MM.1S (cell line): ENCODE data around the gene RPL36AL.

Experiments used
- EZH2 ChIP-seq: fragments of 300-600 bp; sonication (generic); optimal IDR thresholded peaks from 2 replicates; pipeline ENCODE3; 2017; ENCODE audit warnings: low read depth, mild to moderate bottlenecking, antibody characterized with exemption, low read length, mixed read lengths
- EZH2phosphoT487 ChIP-seq: fragments of 300-600 bp; sonication (generic); IDR thresholded peaks from 2 replicates; pipeline ENCODE4 v1.6.1; 2018; ENCODE audit warnings: antibody characterized with exemption, low read length
- TF ChIP-seq, protein P1 (sequence below): fragments of 300-600 bp; sonication (generic); IDR thresholded peaks from 2 replicates; pipeline ENCODE4 v1.5.1; 2016; ENCODE audit warnings: antibody characterized with exemption, low read length, mixed read lengths

DNA sequence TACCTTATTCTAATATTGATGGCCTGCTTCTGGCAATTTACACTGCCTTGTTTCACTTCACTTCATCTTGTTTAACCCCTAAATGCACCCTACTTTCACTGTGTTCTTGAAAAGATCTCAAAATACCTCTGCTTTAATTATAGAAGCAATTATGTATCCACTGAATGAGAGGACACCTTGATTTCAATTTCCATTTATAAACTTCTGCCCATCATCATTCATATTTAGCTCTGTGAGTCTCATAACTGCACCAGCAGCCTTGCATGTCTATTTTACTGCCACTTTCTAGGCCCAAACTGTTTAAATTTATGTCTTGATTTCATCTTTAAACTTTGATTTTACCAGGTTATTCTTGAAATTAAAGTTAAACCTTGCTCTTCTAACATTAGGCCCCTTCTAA lies 21.7 kb upstream of the RPL36AL start:
- TF ChIP-seq, protein P1, sequence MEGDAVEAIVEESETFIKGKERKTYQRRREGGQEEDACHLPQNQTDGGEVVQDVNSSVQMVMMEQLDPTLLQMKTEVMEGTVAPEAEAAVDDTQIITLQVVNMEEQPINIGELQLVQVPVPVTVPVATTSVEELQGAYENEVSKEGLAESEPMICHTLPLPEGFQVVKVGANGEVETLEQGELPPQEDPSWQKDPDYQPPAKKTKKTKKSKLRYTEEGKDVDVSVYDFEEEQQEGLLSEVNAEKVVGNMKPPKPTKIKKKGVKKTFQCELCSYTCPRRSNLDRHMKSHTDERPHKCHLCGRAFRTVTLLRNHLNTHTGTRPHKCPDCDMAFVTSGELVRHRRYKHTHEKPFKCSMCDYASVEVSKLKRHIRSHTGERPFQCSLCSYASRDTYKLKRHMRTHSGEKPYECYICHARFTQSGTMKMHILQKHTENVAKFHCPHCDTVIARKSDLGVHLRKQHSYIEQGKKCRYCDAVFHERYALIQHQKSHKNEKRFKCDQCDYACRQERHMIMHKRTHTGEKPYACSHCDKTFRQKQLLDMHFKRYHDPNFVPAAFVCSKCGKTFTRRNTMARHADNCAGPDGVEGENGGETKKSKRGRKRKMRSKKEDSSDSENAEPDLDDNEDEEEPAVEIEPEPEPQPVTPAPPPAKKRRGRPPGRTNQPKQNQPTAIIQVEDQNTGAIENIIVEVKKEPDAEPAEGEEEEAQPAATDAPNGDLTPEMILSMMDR: no peak
- TF ChIP-seq EZH2: no peak
- no peak for TF ChIP-seq EZH2phosphoT487
